H1 (cell line): ENCODE data around the gene TIMP3. TPM values are rescaled to one million over a fixed set of nuclear protein-coding genes. Genes with fewer than 3 reads are reported as not detected.
A peak's percentile ranks its signal among the peaks of the same experiment; 100 is the strongest.

Experiments
- CTCF ChIA-PET: fragments of 300-600 bp; sonication (Branson Sonifier 250); formaldehyde crosslinking; loops from one replicate; lab custom pipeline; 2021; ENCODE audit not compliant: partially characterized antibody; lab: Charles Lee
- POLR2A ChIA-PET: fragments of 300-600 bp; sonication (Branson Sonifier 250); formaldehyde crosslinking; loops from one replicate; lab custom pipeline; 2021; ENCODE audit warnings: inconsistent platforms; ENCODE audit not compliant: partially characterized antibody; lab: Charles Lee
- DNase-seq, 2 experiments: peaks; one replicate each; pipeline versions ENCODE4 v3.0.0 to v3.0.0-alpha.2; 2010 to 2022; ENCODE audit warnings: low spot score in 2 of 2, low read depth in 1 of 2, mixed read lengths in 1 of 2
- FAIRE-seq: peaks from 2 replicates; lab custom pipeline; 2011; peaks lifted over from hg19 to GRCh38; lab: Jason Lieb, UNC
- H2AFZ ChIP-seq: 2 replicates; pipeline ENCODE4 v1.8.1; 2012; ENCODE audit warnings: low read length, inconsistent platforms
- H2AK5ac ChIP-seq: 2 replicates; pipeline ENCODE4 v1.6.1; 2013; ENCODE audit warnings: low read depth, low read length
- H2BK120ac ChIP-seq: replicated peaks from 2 replicates; pipeline ENCODE3; 2013; ENCODE audit warnings: low read depth, low read length, inconsistent platforms
- H2BK12ac ChIP-seq: 2 replicates; pipeline ENCODE4 v1.6.1; 2013; ENCODE audit warnings: low read depth, low read length
- H2BK15ac ChIP-seq: 2 replicates; pipeline ENCODE4 v1.6.1; 2013; ENCODE audit warnings: low read length
- H2BK20ac ChIP-seq: 2 replicates; pipeline ENCODE4 v1.6.1; 2013; ENCODE audit warnings: low read length
- H2BK5ac ChIP-seq: 2 replicates; pipeline ENCODE4 v1.6.1; 2013; ENCODE audit warnings: low read depth, low read length
- H3K14ac ChIP-seq: 2 replicates; pipeline ENCODE4 v1.6.1; 2013; ENCODE audit warnings: inconsistent platforms; ENCODE audit not compliant: insufficient read length
- H3K18ac ChIP-seq: 2 replicates; pipeline ENCODE4 v1.6.1; 2013; ENCODE audit warnings: low read length; ENCODE audit errors: extremely low read depth
- H3K23ac ChIP-seq: 2 replicates; pipeline ENCODE4 v1.6.1; 2013; ENCODE audit warnings: inconsistent platforms; ENCODE audit not compliant: insufficient read length
- H3K23me2 ChIP-seq: 2 replicates; pipeline ENCODE4 v1.6.1; 2013; ENCODE audit warnings: low read depth, low read length
- H3K27ac ChIP-seq: 2 replicates; pipeline ENCODE4 v1.6.1; 2011; ENCODE audit warnings: low read depth, low read length, inconsistent platforms
- H3K27me3 ChIP-seq, 4 experiments: replicated peaks in 1 of 4; 1 replicate in 1 of 4; 2 replicates in 3 of 4; pipeline versions ENCODE4 v1.6.1 to v1.8.1; 2011 to 2013; ENCODE audit warnings: low read length in 3 of 4, mild to moderate bottlenecking in 3 of 4, inconsistent platforms in 2 of 4, mixed read lengths in 2 of 4, moderate library complexity in 1 of 4; ENCODE audit not compliant: control insufficient read depth in 3 of 4, insufficient read depth in 3 of 4; ENCODE audit errors: extremely low read depth in 1 of 4
- H3K36me3 ChIP-seq, 4 experiments: 2 replicates each; pipeline versions ENCODE4 v1.6.1 to v1.8.1; 2011 to 2013; ENCODE audit warnings: mild to moderate bottlenecking in 4 of 4, low read length in 3 of 4, moderate library complexity in 2 of 4, control low read depth in 1 of 4, inconsistent platforms in 1 of 4; ENCODE audit not compliant: insufficient read depth in 4 of 4, control insufficient read depth in 2 of 4
- H3K4ac ChIP-seq: replicated peaks from 2 replicates; pipeline ENCODE3; 2013; ENCODE audit warnings: low read length, low read depth, mixed read lengths, inconsistent platforms; ENCODE audit not compliant: insufficient read length
- H3K4me1 ChIP-seq, 4 experiments: replicated peaks in 1 of 4; 1 replicate in 1 of 4; 2 replicates in 3 of 4; pipeline versions ENCODE4 v1.6.1 to v1.8.1; 2011 to 2013; ENCODE audit warnings: low read length in 3 of 4, inconsistent platforms in 2 of 4, mixed read lengths in 1 of 4; ENCODE audit not compliant: insufficient read depth in 4 of 4, control insufficient read depth in 3 of 4
- H3K4me2 ChIP-seq, 2 experiments: 2 replicates each; pipeline versions ENCODE4 v1.6.1 to v1.8.1; 2011 to 2013; ENCODE audit warnings: low read depth in 2 of 2, low read length in 2 of 2, control low read depth in 1 of 2, inconsistent platforms in 1 of 2, mild to moderate bottlenecking in 1 of 2; ENCODE audit not compliant: insufficient read depth in 1 of 2
- H3K4me3 ChIP-seq, 4 experiments: fragments of 200-600, 300-600 bp in 1 of 4; sonication (generic), shearing (Covaris generic), sonication (Bioruptor Twin) in 1 of 4; 2 replicates each; pipeline versions ENCODE4 v1.5.1 to v1.8.1; 2011 to 2016; ENCODE audit warnings: low read length in 4 of 4, low read depth in 3 of 4, control low read depth in 2 of 4, inconsistent platforms in 2 of 4, mild to moderate bottlenecking in 2 of 4, mixed read lengths in 1 of 4, moderate library complexity in 1 of 4; ENCODE audit not compliant: insufficient read depth in 2 of 4; ENCODE audit errors: extremely low read depth in 1 of 4
- H3K56ac ChIP-seq: replicated peaks from 2 replicates; pipeline ENCODE3; 2013; ENCODE audit warnings: low read depth, mild to moderate bottlenecking, mixed read lengths, low read length, inconsistent platforms; ENCODE audit not compliant: insufficient read length
- H3K79me1 ChIP-seq: 2 replicates; pipeline ENCODE4 v1.6.1; 2013; ENCODE audit warnings: low read depth, low read length, control low read depth
- H3K79me2 ChIP-seq, 2 experiments: 2 replicates each; pipeline versions ENCODE4 v1.6.1 to v1.8.1; 2012 to 2013; ENCODE audit warnings: low read length in 2 of 2, mild to moderate bottlenecking in 2 of 2, inconsistent platforms in 1 of 2; ENCODE audit not compliant: insufficient read depth in 2 of 2, control insufficient read depth in 1 of 2
- H3K9ac ChIP-seq, 4 experiments: replicated peaks in 1 of 4; 1 replicate in 1 of 4; 2 replicates in 3 of 4; pipeline versions ENCODE4 v1.6.1 to v1.8.1; 2011 to 2013; ENCODE audit warnings: low read depth in 3 of 4, low read length in 3 of 4, control low read depth in 2 of 4, mild to moderate bottlenecking in 2 of 4, moderate library complexity in 2 of 4, inconsistent platforms in 1 of 4; ENCODE audit errors: extremely low read depth in 1 of 4
- H3K9me3 ChIP-seq, 2 experiments: 2 replicates each; pipeline versions ENCODE4 v1.6.1 to v1.8.1; 2012 to 2013; ENCODE audit warnings: mild to moderate bottlenecking in 2 of 2, moderate library complexity in 2 of 2, control low read depth in 1 of 2, inconsistent platforms in 1 of 2, low read depth in 1 of 2, low read length in 1 of 2, mixed read lengths in 1 of 2; ENCODE audit not compliant: insufficient read depth in 2 of 2
- H4K20me1 ChIP-seq, 2 experiments: replicated peaks in 1 of 2; 2 replicates each; pipeline versions ENCODE3 to v1.8.1; 2011 to 2013; ENCODE audit warnings: inconsistent platforms in 2 of 2, low read length in 2 of 2, mild to moderate bottlenecking in 1 of 2; ENCODE audit not compliant: insufficient read depth in 2 of 2, control insufficient read depth in 1 of 2
- H4K5ac ChIP-seq: 2 replicates; pipeline ENCODE4 v1.6.1; 2013; ENCODE audit warnings: low read length, low read depth, mixed read lengths, inconsistent platforms; ENCODE audit not compliant: insufficient read length
- H4K8ac ChIP-seq: 2 replicates; pipeline ENCODE4 v1.8.0; 2013; ENCODE audit warnings: mild to moderate bottlenecking, moderate library complexity, low read length, inconsistent platforms; ENCODE audit not compliant: insufficient read depth; ENCODE audit errors: extremely low read depth
- H4K91ac ChIP-seq: replicated peaks from 2 replicates; pipeline ENCODE3; 2013; ENCODE audit warnings: low read length, mixed read lengths, inconsistent platforms; ENCODE audit not compliant: insufficient read length
- CEBPB ChIP-seq: IDR thresholded peaks from 2 replicates; pipeline ENCODE4 v1.6.1; 2012; ENCODE audit warnings: low read depth, low read length
- GTF2F1 ChIP-seq: IDR thresholded peaks from 2 replicates; pipeline ENCODE4 v1.6.1; 2012; ENCODE audit warnings: low read depth, low read length, improper control_type of control experiment, borderline replicate concordance
- KDM5A ChIP-seq: fragments of 200-600 bp; IDR thresholded peaks from 2 replicates; pipeline ENCODE4 v1.7.1; 2012; ENCODE audit warnings: mild to moderate bottlenecking, low read length, inconsistent platforms, mixed read lengths
- POLR2A ChIP-seq, 2 experiments: IDR thresholded peaks; 1 replicate in 1 of 2; 2 replicates in 1 of 2; pipeline ENCODE4 v1.6.1; 2011; ENCODE audit warnings: low read depth in 2 of 2, low read length in 2 of 2, mild to moderate bottlenecking in 2 of 2; ENCODE audit errors: control extremely low read depth in 1 of 2
- RBBP5 ChIP-seq: IDR thresholded peaks from 2 replicates; pipeline ENCODE4 v1.7.1; 2012; ENCODE audit warnings: low read depth, mild to moderate bottlenecking, inconsistent platforms, low read length, moderate library complexity, borderline replicate concordance
- RNF2 ChIP-seq: fragments of 200-900, 300-1000 bp; sonication (generic); IDR thresholded peaks from 2 replicates; pipeline ENCODE4 v1.7.1; 2016; ENCODE audit warnings: borderline replicate concordance, low read depth, mild to moderate bottlenecking, antibody characterized with exemption, low read length; ENCODE audit not compliant: poor library complexity, severe bottlenecking; ENCODE audit errors: missing control alignments
- TEAD4 ChIP-seq: IDR thresholded peaks from 2 replicates; pipeline ENCODE4 v1.6.1; 2012; ENCODE audit warnings: low read depth, low read length, inconsistent platforms, mixed read lengths
- WGBS, 2 experiments: shearing (Covaris generic) in 1 of 2; methylation state at CpG; one replicate each; pipeline versions ENCODE4 v1.1.6 to v1.1.7; 2013 to 2015; ENCODE audit warnings: low lambda C conversion rate in 2 of 2, mixed read lengths in 2 of 2, inconsistent platforms in 1 of 2, low coverage in 1 of 2, missing lambda C conversion rate in 1 of 2; ENCODE audit not compliant: insufficient replicate concordance in 2 of 2, insufficient coverage in 1 of 2, insufficient read length in 1 of 2; ENCODE audit errors: extremely low coverage in 1 of 2, missing lambda C conversion rate in 1 of 2; 5-methylcytosine and 5-hydroxymethylcytosine counted together
- polyA plus RNA-seq, 7 experiments: library from polyadenylated mRNA; depleted of rRNA in 3 of 7; stranded (reverse) in 5 of 7; unstranded in 2 of 7; fragments of >200 nt in 5 of 7; fragments of 200-250 nt in 2 of 7; gene quantifications; 1 replicate in 5 of 7; 2 replicates in 1 of 7; 4 replicates in 1 of 7; pipeline versions ENCODE4 v1.2.1 to v1.2.3, GENCODE V29; 2011 to 2013; ENCODE audit warnings: missing spikeins in 2 of 7, mixed read lengths in 2 of 7
- total RNA-seq: library from RNA; stranded (reverse); fragmentation: NEBNext Ultra II Directional; extraction: Animal tissue kit (Norgen Biotek cat#: 25700); gene quantifications from 2 replicates; pipeline ENCODE4 v1.2.1, GENCODE V29; 2021
- TF ChIP-seq, protein P1 (sequence below): IDR thresholded peaks from 2 replicates; pipeline ENCODE4 v1.6.1; 2012; ENCODE audit warnings: inconsistent platforms
- TF ChIP-seq, protein P2 (sequence below): IDR thresholded peaks from 2 replicates; pipeline ENCODE4 v1.6.1; 2011; ENCODE audit warnings: low read depth, mild to moderate bottlenecking, low read length; ENCODE audit not compliant: insufficient read depth
- TF ChIP-seq, protein P3 (sequence below): IDR thresholded peaks from 2 replicates; pipeline ENCODE4 v1.6.1; 2012; ENCODE audit warnings: low read length, inconsistent platforms

The TIMP3 gene
- total and polyA plus RNA-seq, 2 of the 8 experiments (the other 6 are each of a cell fraction or from before 2014, with no cell fraction given): 1.3 to 4.7 TPM

DNA sequence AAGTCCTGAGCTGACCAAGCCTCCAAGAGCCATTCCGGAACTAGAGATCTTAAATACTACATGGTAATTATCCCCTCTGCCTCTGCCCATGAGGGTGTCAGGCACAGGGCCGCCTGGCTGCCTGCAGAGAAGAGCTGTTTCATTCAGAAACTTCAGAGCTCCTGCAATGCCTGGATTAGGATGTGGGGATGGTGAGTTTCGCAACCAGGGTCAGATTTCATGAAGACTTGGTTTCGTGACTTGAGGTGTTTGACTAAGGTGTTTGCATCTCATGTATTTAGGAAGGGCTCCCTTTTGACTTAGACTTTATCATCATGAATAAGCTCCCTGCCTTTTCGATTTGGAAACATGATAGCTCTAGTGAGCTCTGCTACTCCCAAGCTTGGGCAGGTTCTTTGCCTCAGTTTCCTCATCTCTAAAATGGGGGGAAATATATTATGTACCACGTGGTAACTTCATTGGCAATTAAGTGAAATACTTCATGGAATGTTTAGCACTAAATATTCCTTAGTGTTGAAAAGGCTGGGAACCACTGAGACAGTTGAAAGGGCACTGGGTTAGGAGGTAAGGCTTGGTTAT lies 9.1 kb downstream of the TIMP3 start:
- H2BK20ac ChIP-seq: no peak overlapping the region
- no peak overlapping the region for H3K4ac ChIP-seq
- no peaks in the 10 kb centered on the region for H3K23me2 ChIP-seq
- no peak for DNase-seq
- peaks cover 0 to 4% (median 2%) of the 10 kb centered on the region in 4 experiments; a peak in 4 of 7 replicates for H3K4me1 ChIP-seq
- no peaks in the 10 kb centered on the region for H3K79me1 ChIP-seq
- H4K5ac ChIP-seq: no peak overlapping the region
- H2BK12ac ChIP-seq: no peak overlapping the region
- no peak overlapping the region for H3K14ac ChIP-seq
- no peak overlapping the region for H3K56ac ChIP-seq
- peaks cover 1 to 16% of the 10 kb centered on the region in 2 experiments for H4K20me1 ChIP-seq
- FAIRE-seq: peak; percentile 70
- no peak overlapping the region for H4K8ac ChIP-seq
- H3K4me2 ChIP-seq: peak overlapping the region in 1 of 2 experiments; percentile 13; a peak in 2 of 4 replicates
- no peak overlapping the region for H3K23ac ChIP-seq
- H3K4me3 ChIP-seq: no peak overlapping the region
- WGBS, 2 experiments: 55% methylated on average over 6 of the region's 6 CpGs; no CpG with 5 or more reads in 1 of the 2 experiments
- no peak overlapping the region for H4K91ac ChIP-seq
- H2BK120ac ChIP-seq: no peak overlapping the region
- H3K36me3 ChIP-seq: 0 out of 8 replicates have a peak, but pooled peaks cover 0 to 3% (median 0%) of the 10 kb centered on the region in 4 experiments
- H3K18ac ChIP-seq: no peak overlapping the region
- no peaks in the 10 kb centered on the region; a peak in 1 of 7 replicates for H3K27me3 ChIP-seq
- H2AFZ ChIP-seq: no peak overlapping the region
- ChIA-PET CTCF (interaction anchor here (0.6 to 11.3 kb wide), 14 partner anchors 11 to 281 kb away, joined by 3 to 96 read pairs (median 3); no protein-coding TSS in a partner anchor), POLR2A (interaction anchor here (0.6 to 5.2 kb wide), 3 partner anchors 9 to 65 kb away, joined by 3 to 30 read pairs (median 3); partner anchors contain the start of gene TIMP3)
- no peak overlapping the region for H2AK5ac ChIP-seq
- H3K79me2 ChIP-seq: no peaks in the 10 kb centered on the region
- no peak overlapping the region for H2BK5ac ChIP-seq
- H3K27ac ChIP-seq: no peak overlapping the region
- no peaks in the 10 kb centered on the region for H3K9me3 ChIP-seq
- H3K9ac ChIP-seq: no peak overlapping the region
- H2BK15ac ChIP-seq: no peak overlapping the region
- TF ChIP-seq KDM5A (no peak), CEBPB (peak; percentile 99), RBBP5 (no peak), GTF2F1 (no peak), POLR2A (IDR thresholded peaks at IDR 0.05; ENCODE audit: control extremely low read depth in 1 of 2, low read depth in 2 of 2, low read length in 2 of 2) (no peak), TEAD4 (no peak), RNF2 (no peak)
- TF ChIP-seq, protein P1, sequence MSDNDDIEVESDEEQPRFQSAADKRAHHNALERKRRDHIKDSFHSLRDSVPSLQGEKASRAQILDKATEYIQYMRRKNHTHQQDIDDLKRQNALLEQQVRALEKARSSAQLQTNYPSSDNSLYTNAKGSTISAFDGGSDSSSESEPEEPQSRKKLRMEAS: no peak
- TF ChIP-seq, protein P2, sequence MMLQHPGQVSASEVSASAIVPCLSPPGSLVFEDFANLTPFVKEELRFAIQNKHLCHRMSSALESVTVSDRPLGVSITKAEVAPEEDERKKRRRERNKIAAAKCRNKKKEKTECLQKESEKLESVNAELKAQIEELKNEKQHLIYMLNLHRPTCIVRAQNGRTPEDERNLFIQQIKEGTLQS: no peak
- TF ChIP-seq, protein P3, sequence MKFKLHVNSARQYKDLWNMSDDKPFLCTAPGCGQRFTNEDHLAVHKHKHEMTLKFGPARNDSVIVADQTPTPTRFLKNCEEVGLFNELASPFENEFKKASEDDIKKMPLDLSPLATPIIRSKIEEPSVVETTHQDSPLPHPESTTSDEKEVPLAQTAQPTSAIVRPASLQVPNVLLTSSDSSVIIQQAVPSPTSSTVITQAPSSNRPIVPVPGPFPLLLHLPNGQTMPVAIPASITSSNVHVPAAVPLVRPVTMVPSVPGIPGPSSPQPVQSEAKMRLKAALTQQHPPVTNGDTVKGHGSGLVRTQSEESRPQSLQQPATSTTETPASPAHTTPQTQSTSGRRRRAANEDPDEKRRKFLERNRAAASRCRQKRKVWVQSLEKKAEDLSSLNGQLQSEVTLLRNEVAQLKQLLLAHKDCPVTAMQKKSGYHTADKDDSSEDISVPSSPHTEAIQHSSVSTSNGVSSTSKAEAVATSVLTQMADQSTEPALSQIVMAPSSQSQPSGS: no peak
